Measurements from ENCODE around the gene MYF6.

The MYF6 gene

DNA sequence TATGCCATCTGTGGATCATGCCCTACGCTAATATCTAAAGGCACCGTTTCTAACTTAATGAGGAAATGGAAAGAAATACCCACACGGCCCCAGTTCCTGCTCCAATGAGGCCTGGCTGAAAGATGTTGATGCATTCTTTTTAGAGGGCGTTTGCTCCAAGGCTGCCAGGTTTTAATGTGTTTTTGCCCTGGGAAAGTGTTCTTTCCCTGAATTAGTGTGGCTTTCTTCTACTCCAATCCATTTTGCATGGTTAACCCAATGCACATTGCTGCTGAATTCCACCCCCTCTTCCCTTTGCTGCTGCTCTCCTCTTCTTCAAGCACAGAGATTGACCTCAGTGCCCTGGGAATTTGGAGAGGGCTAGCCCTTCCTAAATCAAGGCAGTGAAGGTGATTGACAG is 10.4 kb downstream of the MYF6 start:
- no peak overlapping the region for H3K4me3 ChIP-seq (ENCODE audit: low read depth, low read length)
- TF ChIP-seq, protein P1, sequence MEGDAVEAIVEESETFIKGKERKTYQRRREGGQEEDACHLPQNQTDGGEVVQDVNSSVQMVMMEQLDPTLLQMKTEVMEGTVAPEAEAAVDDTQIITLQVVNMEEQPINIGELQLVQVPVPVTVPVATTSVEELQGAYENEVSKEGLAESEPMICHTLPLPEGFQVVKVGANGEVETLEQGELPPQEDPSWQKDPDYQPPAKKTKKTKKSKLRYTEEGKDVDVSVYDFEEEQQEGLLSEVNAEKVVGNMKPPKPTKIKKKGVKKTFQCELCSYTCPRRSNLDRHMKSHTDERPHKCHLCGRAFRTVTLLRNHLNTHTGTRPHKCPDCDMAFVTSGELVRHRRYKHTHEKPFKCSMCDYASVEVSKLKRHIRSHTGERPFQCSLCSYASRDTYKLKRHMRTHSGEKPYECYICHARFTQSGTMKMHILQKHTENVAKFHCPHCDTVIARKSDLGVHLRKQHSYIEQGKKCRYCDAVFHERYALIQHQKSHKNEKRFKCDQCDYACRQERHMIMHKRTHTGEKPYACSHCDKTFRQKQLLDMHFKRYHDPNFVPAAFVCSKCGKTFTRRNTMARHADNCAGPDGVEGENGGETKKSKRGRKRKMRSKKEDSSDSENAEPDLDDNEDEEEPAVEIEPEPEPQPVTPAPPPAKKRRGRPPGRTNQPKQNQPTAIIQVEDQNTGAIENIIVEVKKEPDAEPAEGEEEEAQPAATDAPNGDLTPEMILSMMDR (IDR thresholded peaks at IDR 0.05; ENCODE audit: borderline replicate concordance, insufficient read depth, low read depth, low read length) = no peak

DNA sequence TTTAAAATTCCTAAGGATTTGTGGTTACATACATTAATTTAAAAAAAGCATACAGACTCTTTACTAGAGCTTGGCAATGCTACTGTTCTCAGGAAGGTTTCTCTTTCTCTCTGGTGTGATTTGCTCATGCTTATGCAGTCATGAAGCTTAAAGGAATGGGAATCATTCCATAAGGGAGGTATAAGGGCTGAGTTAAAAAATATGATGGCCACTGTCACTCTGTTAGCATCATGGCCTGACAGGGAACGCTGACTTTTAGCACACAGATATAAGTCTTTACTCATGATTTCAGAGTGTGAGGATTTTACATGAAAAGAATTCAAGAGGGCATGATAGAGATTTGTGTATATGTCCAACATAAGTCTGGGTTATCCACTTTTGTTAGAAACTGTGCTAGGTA is 13.1 kb downstream of the MYF6 start:
- TF ChIP-seq, protein P1 (IDR thresholded peaks at IDR 0.05; ENCODE audit: borderline replicate concordance, insufficient read depth, low read depth, low read length) = no peak

DNA sequence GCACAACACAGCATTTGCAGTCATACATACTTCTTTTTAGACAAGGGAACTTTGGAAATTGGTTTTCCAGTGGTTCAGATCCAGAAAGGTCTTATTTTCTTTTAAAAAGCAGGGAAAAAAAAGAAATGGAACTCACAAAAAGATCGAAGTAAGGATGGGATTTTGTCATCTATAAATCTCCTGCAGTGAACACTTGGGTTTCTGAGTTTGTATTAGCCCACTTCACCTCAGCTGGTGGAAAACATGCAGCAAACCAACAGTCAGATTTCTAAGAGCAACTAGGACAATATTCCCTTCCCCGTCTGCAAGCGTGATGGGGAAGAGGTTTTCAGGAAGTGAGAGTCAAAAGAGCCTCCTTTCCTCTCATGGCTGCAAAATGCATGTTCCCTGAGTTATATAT is 13.9 kb downstream of the MYF6 start:
- TF ChIP-seq, protein P1 (IDR thresholded peaks at IDR 0.05; ENCODE audit: borderline replicate concordance, insufficient read depth, low read depth, low read length) = no peak

More for the DNA sequence above, 13.1 kb downstream of the MYF6 start:
- H3K4me3 ChIP-seq (ENCODE audit: low read depth, low read length) = no peak overlapping the region

DNA sequence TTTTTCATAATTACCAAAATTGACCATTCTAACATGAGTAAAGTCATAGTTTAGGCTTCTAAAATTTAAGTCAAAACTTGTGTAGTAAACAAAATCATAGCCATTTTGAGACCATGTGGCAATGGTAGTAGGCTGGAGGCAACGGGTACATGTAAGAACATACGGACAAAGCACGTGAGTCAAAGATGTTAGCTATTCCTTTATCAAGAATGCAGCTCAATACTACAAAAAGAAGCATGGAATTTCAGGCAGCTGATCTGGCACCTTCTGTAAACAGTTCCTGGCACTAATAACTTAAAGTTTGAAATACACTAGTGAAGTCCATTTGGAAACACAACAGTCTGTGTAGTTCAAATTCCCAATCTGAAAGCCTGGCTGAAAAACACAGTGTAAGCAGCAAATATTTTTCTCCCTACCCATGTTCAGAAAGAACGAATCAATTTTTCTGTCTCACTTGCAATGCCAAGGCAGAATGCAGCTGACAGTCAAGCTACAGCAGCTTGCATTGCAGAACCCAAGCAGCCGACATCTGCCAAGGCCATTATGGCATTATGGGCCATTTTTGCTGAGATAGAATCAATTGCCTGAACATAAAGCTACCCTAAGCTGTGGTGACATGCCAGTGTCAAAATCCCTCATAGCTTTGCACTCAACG is 38.5 kb downstream of the MYF6 start:
- no peak overlapping the region for H3K4me3 ChIP-seq (ENCODE audit: low read depth, low read length)
- TF ChIP-seq, protein P1 (IDR thresholded peaks at IDR 0.05; ENCODE audit: borderline replicate concordance, insufficient read depth, low read depth, low read length) = no peak

More for the DNA sequence above, 13.9 kb downstream of the MYF6 start:
- no peak overlapping the region for H3K4me3 ChIP-seq (ENCODE audit: low read depth, low read length)

DNA sequence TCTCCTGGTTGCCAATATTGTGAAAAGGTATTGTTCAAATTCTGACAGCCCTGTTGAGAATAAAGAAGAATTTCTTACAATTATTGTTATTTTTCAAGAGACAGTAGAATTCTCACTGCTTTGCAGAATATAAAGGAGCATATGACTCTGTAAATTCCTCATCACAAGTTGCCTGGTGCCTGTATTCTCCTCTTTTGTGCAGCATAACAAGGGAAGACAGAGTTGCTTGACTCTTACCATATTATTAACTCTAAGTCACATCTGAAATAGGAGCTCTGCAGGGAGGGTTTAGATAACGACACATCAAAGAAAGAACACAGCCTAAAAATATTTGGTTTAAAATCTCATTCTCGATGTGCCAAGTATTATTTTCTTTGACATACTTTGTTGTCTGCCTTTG is 40.4 kb downstream of the MYF6 start:
- no peak overlapping the region for H3K4me3 ChIP-seq (ENCODE audit: low read depth, low read length)
- TF ChIP-seq, protein P1 (IDR thresholded peaks at IDR 0.05; ENCODE audit: borderline replicate concordance, insufficient read depth, low read depth, low read length) = no peak

DNA sequence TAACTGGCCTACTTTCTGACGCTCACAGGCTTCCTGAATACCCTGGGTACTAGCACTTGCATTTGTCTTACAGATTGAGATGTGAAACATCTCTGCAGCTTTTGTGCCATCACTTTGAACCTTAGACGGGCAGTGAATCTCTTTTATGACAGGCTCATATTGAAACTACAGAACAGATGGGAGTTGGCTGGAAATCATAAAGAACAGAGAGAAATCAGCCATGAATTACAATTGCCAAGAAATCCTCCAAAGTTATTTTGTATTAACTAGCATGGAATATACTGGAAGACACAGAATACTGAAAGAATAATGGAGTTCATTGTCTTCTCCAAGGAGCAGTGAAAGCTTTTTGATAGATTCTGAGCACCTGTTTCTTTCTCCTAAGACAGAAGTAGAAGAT is 42.0 kb downstream of the MYF6 start:
- H3K4me3 ChIP-seq (ENCODE audit: low read depth, low read length) = no peak overlapping the region
- TF ChIP-seq, protein P1 (IDR thresholded peaks at IDR 0.05; ENCODE audit: borderline replicate concordance, insufficient read depth, low read depth, low read length) = no peak

DNA sequence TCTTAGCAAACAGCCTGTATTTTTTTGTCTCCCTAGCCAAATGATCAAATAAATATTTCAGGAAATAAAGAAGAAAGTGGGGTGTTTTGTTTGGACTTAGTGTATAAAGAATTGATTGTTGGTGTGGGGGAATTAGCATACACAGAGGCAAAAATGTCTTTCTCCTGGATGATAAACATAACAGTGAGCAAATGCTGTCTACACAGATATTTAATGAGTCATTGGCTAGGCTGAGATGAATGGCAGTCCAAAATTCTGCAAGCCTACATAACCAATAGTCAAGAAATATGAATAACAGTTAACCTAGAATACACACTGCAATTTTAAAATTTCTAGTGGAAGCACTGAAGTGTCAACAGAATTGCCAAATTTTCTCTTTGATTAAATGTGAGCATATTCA is 45.0 kb downstream of the MYF6 start:
- TF ChIP-seq, protein P1 (IDR thresholded peaks at IDR 0.05; ENCODE audit: borderline replicate concordance, insufficient read depth, low read depth, low read length) = no peak
- no peak overlapping the region for H3K4me3 ChIP-seq (ENCODE audit: low read depth, low read length)

All from GM12875 (cell line).